NCI-H128 (cell line): ENCODE measurements around the gene COL15A1.

ENCODE experiments used
- DNase-seq: peaks from one replicate; lab custom pipeline; 2025; ENCODE audit not compliant: unreplicated experiment; lab: John Stamatoyannopoulos, UW

The COL15A1 gene

GRCh38 chr9:98992107-98992884 is 48.6 kb downstream of the COL15A1 start:
- DNase-seq = no peak

DNA sequence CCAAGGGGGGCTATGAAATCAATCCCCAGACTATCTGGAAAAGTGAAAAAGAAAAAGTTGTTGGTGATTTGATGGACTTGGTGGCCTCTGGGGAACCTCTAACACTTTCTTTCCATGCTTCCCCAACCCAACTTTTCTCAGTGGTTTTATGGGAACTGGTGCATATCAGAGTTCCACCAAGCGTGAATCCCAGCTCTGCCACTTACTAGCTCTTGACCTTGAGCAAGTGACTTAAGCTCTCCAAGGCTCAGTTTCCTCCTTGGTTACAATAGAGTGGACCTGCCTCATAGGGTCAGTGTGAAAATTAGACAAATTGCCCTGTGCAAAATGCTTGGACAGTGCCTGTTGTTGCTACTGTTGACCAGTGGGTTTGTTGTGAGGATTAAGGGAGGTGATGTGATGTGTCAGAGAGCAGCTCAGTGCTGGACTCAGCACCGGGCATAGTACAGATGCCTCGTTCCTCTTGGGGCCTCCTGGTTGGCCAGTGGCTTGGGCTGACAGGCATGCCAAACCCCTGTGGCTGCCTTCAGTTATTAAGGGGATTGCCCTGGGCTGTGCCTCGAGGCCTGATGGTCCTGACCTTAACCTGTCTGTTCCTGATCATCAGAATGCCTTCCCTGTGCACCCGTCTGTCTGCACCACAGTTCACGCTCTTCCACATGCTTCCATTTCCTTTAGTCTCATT is 49.3 kb downstream of the COL15A1 start:
- no peak for DNase-seq

- no peak for DNase-seq
These were observed 49.9 kb downstream of the COL15A1 start for GRCh38 chr9:98993570-98993945.

GRCh38 chr9:98994172-98995058 is 50.7 kb downstream of the COL15A1 start:
- DNase-seq = no peak

DNA sequence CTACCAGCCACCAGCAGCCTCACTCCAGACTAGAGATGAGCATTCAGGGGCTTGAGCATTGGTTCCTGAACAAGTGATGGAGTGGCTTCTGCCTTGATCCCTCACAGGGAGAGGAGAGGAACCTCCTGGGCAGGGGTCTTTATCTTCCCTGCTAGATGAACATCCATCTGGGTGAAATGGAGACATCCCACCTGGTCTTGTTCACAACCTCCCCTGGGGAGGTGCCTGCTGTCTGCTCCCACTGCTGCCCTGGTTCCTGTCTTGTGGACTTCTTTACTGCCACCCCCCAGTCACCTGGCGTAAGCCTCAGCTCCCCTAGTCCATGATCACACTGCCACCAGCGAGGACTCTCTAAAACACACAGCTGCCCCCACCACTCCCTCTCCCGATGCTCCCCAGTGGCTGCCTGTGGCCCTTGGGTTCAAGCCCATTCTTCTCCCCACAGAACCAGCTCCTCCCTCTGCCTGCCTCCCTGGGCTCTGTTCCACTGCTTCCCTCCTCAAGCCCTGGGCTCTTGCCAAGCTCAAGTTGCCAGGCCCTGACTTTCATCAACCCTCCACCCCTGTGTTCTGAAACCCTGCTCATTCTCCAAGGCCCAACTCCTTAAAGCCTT is 51.5 kb downstream of the COL15A1 start:
- DNase-seq = no peak

DNA sequence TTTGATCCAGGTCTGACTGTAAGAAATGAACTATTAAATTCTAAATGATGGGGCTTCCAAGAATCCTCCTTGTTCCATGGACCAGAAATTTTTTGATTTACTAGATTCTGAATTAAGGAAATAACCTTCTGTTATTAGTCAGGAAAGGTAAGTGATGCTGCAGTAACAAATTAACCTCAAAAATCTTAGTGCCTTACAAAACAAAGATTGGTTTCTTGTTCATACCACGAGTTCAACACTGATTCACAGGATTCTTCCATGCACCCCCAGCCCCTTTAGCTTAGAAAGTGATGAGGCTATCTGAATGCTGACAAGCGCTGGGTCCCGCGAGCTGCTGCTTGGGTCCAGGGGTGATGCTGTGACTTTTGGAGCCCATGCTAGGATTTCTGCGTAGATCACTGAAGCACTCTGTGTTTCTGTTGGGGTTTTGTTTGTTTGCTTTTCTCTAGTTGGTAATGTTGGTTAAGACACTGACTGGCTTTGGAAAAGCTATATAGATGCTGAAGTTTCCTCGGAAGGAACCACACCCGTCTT is 52.3 kb downstream of the COL15A1 start:
- DNase-seq = no peak

- DNase-seq = no peak
These were observed 53.9 kb downstream of the COL15A1 start for GRCh38 chr9:98997604-98998003.

DNA sequence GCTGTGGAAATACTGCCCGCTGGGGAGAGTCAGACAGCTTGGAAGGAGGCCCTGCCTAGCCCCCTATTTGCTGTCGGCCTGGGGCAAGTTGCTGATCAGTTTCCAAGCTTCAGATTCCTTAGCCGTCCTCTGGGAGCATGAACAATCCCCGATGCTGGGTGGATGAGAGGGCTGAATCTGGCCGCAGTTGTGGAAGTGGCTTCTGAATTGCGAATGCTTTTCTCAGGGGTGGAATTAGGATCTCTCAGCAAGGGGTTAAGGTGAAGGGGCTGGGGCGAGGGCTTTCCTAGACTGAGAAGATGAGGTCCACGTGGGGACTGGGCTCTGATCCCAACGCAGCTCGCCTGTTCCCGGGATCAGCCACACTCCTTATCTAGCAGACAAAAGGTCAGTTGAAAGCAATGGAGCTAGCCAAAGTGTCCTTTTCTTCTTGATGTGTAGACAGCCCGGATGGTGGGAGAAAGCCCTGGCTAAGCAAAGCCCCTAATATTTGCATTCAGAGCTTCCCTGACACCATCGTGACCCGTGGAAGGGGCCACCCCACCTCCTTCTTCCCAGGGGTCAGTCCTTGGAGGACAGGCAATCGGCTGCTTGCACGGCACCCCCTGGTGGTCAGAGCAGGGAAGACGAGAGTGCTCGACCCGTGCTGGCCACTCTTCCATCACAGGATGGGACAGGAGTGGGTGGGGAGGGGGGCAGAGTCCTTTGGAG is 54.9 kb downstream of the COL15A1 start:
- DNase-seq = no peak

DNA sequence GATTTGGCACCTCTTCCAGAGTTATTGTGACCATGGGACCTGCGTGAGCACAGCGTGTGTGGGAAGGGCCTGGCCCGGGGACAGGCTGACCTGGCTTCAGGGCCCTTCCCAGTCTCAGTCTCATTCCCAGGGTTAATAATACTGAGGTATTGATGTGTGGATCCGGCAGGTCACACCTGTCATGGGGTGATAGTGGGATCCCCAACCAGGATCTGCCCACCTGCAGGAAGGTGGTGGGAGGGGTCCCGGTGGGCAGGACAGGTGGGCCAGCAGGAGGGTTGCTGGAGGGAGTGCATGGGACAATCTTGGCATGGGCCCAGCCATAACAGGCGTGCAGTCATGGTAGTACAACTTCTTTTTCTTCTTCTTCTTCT is 55.4 kb downstream of the COL15A1 start:
- no peak for DNase-seq

GRCh38 chr9:99000476-99001395 is 57.0 kb downstream of the COL15A1 start:
- no peak for DNase-seq

DNA sequence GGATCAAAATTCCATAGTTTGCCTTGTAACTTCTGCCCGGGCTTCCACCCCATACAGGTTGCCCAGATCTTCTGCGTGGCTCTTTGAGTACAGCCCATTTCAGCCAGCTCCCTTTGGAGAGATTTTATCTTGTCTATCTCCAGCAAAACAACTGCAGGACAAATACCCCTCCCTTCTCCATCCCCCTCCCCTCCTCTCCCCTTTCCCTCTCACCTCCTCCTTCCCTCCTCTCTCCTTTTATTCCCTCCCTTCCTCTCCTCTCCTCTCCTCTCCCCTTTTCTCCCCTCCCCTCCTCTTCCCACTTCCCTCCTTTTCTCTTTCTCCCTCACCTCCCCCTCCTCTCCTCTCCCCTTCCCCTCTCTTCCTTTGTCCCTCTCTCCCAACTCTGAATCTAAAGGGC is 58.2 kb downstream of the COL15A1 start:
- no peak for DNase-seq

- no peak for DNase-seq
These were observed 59.0 kb downstream of the COL15A1 start for GRCh38 chr9:99002706-99003105.

DNA sequence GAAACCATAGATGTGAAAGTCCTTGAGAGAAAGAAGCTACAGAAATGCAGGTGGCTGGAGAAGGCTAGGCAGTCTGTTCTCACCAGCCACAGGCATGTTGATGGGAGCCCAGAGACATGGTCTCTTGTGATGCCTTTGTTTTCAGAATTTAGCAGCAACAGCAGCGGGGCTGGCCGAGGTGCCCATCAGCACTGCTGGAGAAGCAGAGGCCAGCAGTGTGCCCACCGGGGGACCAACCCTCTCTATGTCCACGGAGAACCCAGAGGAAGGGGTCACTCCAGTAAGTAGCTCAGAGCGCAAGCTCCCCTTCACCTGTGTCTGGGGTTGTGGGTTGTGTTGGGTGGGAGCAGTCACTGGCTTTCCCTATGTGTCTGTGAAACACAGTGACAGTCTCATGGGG is 59.6 kb downstream of the COL15A1 start:
- DNase-seq = no peak

- DNase-seq = no peak
These were observed 60.4 kb downstream of the COL15A1 start for GRCh38 chr9:99004115-99004514.

DNA sequence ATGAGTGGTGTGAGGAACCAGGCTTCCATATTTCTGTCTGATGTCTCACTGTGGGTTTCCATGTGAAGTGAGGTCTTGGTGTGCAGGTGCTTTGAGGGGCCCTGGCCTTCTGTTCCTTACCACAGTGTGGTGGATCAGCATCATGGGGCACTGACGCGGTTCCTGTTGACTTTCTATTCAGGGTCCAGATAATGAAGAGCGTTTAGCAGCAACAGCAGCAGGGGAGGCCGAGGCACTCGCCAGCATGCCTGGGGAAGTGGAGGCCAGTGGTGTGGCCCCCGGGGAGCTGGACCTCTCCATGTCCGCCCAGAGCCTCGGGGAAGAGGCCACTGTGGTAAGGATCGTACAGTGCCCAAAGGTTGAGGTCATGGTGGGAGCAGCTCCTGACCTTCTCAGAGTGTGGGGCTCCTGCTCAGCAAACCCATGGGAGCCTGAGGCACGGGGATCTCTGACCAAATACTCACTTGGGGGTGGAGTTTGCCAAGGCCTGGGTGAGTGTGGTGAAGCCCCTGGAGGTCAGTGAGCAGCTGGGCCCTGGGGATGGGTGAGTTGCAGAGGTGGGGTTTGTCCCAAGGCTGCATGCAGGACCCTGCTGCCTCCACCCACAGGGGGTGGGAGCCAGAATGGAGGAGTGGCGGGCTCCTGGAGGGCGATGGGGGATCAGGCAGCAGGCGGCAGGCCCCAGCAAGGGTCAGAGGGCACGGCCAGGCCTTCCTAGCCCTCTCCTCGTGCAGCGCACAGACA is 61.2 kb downstream of the COL15A1 start:
- DNase-seq = no peak

DNA sequence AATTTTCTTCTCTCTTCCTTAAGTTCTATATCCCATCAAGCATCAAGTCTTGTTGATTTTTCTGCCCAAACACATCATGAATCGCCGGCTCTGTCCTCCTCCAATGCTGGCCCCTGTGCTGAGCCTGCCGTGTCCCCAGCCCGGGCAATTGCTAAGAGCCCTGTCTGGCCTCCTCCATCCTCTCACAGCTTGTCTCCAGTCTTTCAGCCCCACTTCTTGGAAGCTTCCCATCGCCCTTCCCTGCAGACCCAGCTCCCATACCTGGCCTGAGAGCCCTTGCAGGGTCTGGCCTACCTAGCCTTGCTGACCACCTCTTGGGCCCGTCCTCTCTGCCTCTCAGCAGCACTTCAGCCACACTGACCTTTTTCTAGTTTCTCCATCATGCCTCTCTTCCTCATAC is 61.9 kb downstream of the COL15A1 start:
- DNase-seq = no peak

GRCh38 chr9:99006511-99006910 is 62.8 kb downstream of the COL15A1 start:
- DNase-seq = no peak

GRCh38 chr9:99006979-99007378 is 63.3 kb downstream of the COL15A1 start:
- no peak for DNase-seq

GRCh38 chr9:99008203-99008602 is 64.5 kb downstream of the COL15A1 start:
- DNase-seq = no peak
